Stimulated activated CD4-positive, alpha-beta T cell treated with anti-CD3 and anti-CD28 coated beads, Interleukin-1b, Interleukin-23, amount 100 ng/mL, for 48 hours (primary cell): ENCODE measurements around the gene TUBB6.

Experiments
- DNase-seq: peaks from one replicate; pipeline ENCODE4 v3.0.0-alpha.2; 2020

Gene TUBB6

DNA sequence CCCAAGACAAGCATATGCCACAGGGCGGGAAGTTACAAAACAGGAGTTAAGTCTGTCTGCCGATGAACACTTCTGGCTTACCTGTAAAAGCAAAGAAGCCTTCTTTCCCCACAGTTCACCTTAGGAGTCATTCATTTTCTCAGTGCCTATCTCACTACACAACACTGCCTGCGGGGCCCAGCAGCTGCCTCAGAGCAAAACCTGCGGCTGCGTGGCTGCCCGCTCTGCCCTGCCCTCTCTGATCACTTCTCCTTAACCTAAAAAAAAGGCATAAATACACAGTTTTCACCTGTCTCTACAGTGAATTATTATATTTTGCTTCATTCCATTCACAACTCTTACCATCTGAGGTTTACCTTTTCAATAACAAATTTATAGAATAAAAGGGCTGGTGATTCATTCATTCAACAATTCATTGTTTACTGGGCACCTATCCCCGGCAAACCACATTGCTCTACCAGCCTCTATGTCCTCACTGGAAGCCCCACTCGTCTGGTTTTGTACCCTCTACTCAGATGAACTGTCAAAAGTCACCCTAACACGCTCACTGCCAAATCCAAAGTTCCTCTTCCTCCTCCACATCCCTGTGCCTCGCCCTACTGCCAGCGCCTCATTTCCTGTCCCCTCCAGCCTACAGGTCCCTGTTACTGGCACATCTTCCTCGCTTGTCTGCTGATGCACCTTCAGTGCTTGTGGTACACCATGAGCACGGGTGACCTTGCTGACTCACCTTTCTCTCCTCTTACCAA, 37.6 kb downstream of the TUBB6 start:
- DNase-seq = no peak

DNA sequence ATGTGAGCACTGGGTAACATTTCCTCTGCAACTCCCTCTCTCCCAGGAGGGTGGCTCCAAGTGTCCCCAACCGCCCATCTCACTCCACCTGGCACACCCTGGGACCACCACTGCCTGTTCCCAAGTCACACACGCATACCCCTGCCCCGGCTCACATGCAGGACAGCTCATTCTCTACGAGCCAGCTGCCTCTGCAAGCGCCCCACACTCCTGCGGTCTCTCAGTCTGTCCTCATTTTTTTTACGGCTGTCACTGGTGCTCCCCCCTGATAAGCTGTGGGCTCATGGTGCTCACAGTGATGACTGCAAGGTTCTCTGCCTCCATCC, 38.2 kb downstream of the TUBB6 start:
- DNase-seq = no peak

GRCh38 chr18:12347895-12348294, 39.9 kb downstream of the TUBB6 start:
- DNase-seq = no peak

- no peak for DNase-seq
Measured at GRCh38 chr18:12352188-12352587, 44.1 kb downstream of the TUBB6 start.

- no peak for DNase-seq
Measured at GRCh38 chr18:12359515-12359927, 51.5 kb downstream of the TUBB6 start.

- DNase-seq = no peak
Measured at GRCh38 chr18:12361770-12362378, 53.8 kb downstream of the TUBB6 start.

DNA sequence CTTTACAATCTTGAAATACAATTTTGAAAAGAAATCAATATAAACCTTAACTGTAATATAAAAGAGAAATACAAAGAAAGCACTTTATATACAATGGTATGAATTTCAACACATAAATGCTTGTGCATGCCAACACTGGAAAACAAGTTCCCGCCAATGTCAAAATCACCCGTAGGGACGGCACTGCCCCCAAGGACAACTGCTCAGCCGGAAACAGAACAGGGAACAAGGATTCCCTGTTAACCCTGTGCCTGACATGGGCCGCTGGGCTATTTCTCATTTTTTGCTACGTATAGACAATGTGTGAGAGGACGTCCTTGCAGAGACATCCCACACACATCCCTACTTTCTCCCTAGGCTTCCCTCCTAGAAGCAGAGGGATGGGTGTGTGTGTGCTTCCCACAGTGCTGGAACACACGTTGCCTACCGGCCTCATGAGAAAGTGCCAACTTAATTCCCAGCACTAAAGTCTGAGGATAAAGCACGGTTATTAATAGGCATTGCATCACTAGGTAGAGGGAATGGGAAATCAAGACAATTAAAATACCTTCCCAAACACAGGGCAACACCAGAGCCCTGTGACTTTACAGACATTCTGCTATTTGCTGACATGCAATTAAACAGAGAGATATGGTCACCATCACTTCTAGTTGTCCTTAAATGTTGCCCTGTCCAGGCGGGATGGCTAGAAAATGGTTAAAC, 54.6 kb downstream of the TUBB6 start:
- no peak for DNase-seq

GRCh38 chr18:12366379-12366778, 58.3 kb downstream of the TUBB6 start:
- no peak for DNase-seq

GRCh38 chr18:12366784-12367183, 58.7 kb downstream of the TUBB6 start:
- DNase-seq = no peak

DNA sequence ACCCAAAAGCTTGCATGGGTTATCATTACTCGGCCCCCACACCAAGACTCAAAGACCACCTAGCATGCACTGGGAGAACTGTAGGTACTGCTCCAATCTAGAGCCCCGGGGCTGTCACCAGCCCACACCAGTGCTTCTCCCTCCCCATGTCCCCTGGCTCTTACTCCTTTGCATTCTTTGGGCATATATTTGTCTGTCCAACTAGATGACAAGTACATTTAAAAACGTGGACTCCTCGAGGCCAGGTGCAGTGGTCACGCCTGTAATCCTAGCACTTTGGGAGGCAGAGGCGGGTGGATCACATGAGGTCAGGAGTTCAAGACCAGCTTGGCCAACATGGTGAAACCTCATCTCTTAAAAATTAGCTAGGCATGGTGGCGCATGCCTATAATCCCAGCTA, 61.2 kb downstream of the TUBB6 start:
- DNase-seq = no peak

DNA sequence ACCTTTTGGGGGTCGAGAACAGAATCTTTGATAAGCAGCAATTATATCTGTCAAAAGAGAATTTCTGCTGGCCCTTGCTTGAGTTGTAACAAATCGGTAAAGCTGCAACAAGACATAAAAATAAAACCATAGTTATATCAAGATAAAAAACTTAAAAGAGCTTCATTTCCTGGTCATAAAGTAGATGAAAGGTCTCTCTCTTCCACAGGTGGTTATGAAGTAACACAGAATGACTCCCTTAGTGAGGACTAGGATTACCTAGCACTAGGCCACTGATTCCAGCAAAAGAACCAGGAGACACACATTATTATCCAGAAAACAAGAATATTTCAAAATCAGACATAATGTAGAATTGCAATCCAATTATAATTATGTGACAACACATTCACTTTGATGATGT, 63.5 kb downstream of the TUBB6 start:
- no peak for DNase-seq

DNA sequence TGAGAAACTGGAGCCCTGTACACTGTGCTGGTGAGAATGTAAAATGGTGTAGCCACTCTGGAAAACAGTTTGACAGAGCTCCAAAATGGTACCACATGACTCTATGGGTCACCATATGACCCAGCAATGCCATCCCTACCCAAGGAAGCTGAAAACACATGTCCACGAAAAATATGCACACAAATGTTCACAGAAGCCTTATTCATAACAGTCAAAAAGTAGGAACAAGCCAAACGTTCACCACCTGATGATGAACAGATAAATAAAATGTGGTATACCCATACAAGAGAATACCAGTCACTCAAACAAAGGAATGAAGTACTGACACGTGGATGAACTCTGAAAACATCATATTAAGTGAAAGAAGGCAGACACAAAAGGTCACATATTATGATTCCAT, 64.4 kb downstream of the TUBB6 start:
- no peak for DNase-seq

DNA sequence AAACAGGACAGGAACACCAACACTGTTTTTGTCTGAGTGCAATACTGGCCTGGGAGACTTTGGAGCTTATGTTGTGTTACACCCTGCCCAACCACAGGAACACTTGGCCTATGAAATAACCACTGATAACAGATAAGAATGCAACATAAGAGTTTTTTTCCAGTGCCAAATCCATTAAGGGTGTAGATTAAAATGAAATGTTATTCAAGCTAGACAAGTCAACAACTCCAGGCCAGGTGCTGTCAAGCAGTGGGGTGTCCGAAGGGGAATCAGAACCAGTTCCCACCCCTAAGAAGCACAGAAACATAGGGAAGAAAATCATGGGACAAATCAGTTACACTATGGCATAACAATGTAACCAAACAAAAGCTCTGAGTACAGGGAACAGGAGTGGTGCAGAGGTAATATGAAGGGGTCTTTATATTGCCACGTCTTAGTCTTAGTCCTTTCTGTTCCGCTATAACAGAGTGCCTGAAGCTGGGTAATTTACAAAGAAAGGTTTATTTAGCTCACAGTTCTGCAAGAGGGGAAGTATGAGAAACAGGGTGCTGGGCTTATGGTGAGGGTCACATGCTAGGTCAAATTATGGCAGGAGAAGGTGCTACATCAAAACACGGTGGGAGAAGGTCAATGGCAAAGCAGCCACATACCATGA, 65.2 kb downstream of the TUBB6 start:
- DNase-seq = no peak

DNA sequence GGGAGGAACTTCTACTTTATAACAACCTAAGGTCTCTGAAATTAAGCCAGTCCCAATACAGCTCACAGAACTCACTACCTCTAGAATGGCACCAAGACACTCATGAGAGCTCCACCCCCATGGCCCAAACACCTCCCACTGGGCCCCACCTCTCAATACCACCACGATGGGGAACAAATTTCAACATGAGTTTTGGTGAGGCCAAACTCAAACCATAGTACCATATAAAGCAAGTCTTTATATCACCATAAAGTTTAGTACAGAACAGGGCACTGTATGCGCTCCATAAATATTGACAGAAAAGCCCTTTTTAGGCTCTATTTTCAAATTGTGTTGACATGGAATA, 65.7 kb downstream of the TUBB6 start:
- DNase-seq = no peak

- peak; percentile 40 for DNase-seq
Measured at GRCh38 chr18:12374401-12374800, 66.4 kb downstream of the TUBB6 start.
